Heart left ventricle (tissue), 16 donors: Measurements from ENCODE around the gene KCND3. TPM values are rescaled to one million over a fixed set of nuclear protein-coding genes. Genes with fewer than 3 reads are reported as not detected.

Experiments
- ATAC-seq, 4 donors: fragments of 200-7000 bp; cut with Tn5 transposase; one replicate each; pipeline ENCODE4 v1.9.1; 2020 to 2022; ENCODE audit warnings: moderate library complexity in 4 of 4, mild to moderate bottlenecking in 3 of 4, moderate number of reproducible peaks in 1 of 4
- DNase-seq, 5 donors: peaks; one replicate each; pipeline ENCODE4 v3.0.0-alpha.2; 2020
- H3K27ac ChIP-seq, 12 donors: fragments of 200-600 bp; sonication (generic) in 4 of 12; one replicate each; pipeline versions ENCODE4 v1.5.0 to v1.8.0; 2016 to 2022; ENCODE audit warnings: mild to moderate bottlenecking in 2 of 12
- H3K27me3 ChIP-seq, 9 donors: fragments of 200-600 bp; sonication (generic) in 2 of 9; one replicate each; pipeline versions ENCODE4 v1.5.1 to v1.8.0; 2016 to 2022; ENCODE audit warnings: mild to moderate bottlenecking in 3 of 9
- H3K36me3 ChIP-seq, 9 donors: fragments of 200-600 bp; sonication (generic) in 2 of 9; one replicate each; pipeline versions ENCODE4 v1.5.0 to v1.8.0; 2018 to 2022; ENCODE audit warnings: mild to moderate bottlenecking in 2 of 9
- H3K4me1 ChIP-seq, 12 donors: fragments of 200-600 bp; sonication (generic) in 4 of 12; one replicate each; pipeline versions ENCODE4 v1.5.0 to v1.8.0; 2016 to 2022; ENCODE audit warnings: mild to moderate bottlenecking in 3 of 12
- H3K4me3 ChIP-seq, 12 donors: fragments of 200-600 bp; sonication (generic) in 4 of 12; one replicate each; pipeline versions ENCODE4 v1.5.0 to v1.8.0; 2017 to 2022; ENCODE audit warnings: mild to moderate bottlenecking in 9 of 12, moderate library complexity in 4 of 12
- H3K9me3 ChIP-seq, 12 donors: fragments of 200-600 bp; sonication (generic) in 4 of 12; one replicate each; pipeline versions ENCODE4 v1.5.0 to v1.8.0; 2016 to 2022; ENCODE audit warnings: mild to moderate bottlenecking in 1 of 12
- CTCF ChIP-seq, 12 donors: fragments of 200-600 bp; sonication (generic) in 4 of 12; IDR thresholded peaks; one replicate each; pipeline versions ENCODE4 v1.5.0 to v1.8.0; 2018 to 2022; ENCODE audit warnings: antibody characterized with exemption in 12 of 12, mild to moderate bottlenecking in 5 of 12
- POLR2A ChIP-seq, 2 donors: fragments of 450-650 bp; IDR thresholded peaks; one replicate each; pipeline ENCODE4 v1.6.1; 2017; ENCODE audit warnings: antibody characterized with exemption in 2 of 2, mild to moderate bottlenecking in 2 of 2, moderate library complexity in 2 of 2
- WGBS, 4 donors: extraction: QIAGEN DNeasy Blood & Tissue Kit in 2 of 4; methylation state at CpG; one replicate each; pipeline versions ENCODE4 v1.1.5 to v1.1.7; 2013 to 2018; 5-methylcytosine and 5-hydroxymethylcytosine counted together
- intact Hi-C, 10 donors: fragments of 100-400 bp; cut with DNase I; formaldehyde crosslinking; loops; one replicate each; pipeline versions ENCODE4 v1.11.1 to v1.14.2; 2022
- polyA plus RNA-seq, 2 donors: library from polyadenylated mRNA; stranded (reverse); fragments of 200-250 nt; gene quantifications; one replicate each; pipeline ENCODE4 v1.2.3, GENCODE V29; 2013
- total RNA-seq, 9 donors: library from RNA; depleted of rRNA in 2 of 9; stranded (reverse); fragments of >200 nt in 2 of 9; fragmentation: NEBNext Ultra II Directional in 3 of 9; extraction: Animal tissue kit (Norgen Biotek cat#: 25700) in 3 of 9; gene quantifications; one replicate each; pipeline versions ENCODE4 v1.1.0 to v1.2.4, GENCODE V29; 2016 to 2023
- donor health status: ischemic (EF 13 %, LVEDD 7.1; RV severe dilation, severe dysfunction).
- donor health status: healthy with polysubstance abuse.
- donor health status: DM: no; HTN: yes; CAD: no.
- donor health status: DM: no; HTN: no; CAD: no.
- donor health status: ischemic (EF 25% LVEDD 6.9; RV normal size, moderate dysfunction).
- donor health status: ischemic (EF 25% LVEDD 5.7; RV mildly dilated, moderate dysfunction).
- donor health status: healthy.
- donor health status: DM: yes; HTN: yes; CAD: no.
- donor health status: ischemic (EF 35%, LVEDD 5.7; RV mildly dilated, moderate dysfunction).
- donor health status: nonischemic (EF 11% LVEDD 7.7; RV severe dilation, severe dysfunction).
- donor health status: DM: yes; HTN: yes; CAD: no.
- donor health status: PGD.
- donor health status: ischemic (EF 29% LVEDD 5.4; RV normal size, mild dysfunction).
- donor health status: nonischemic (EF 23%, LVEDD 6.1; RV moderate dilation, normal function).

Gene KCND3
- total and polyA plus RNA-seq, 11 donors: 7.2 to 23.0 (median 15.3) TPM

GRCh38 chr1:112000048-112000447, 10.6 kb upstream of the KCND3 start:
- Histone ChIP-seq H3K9me3 (no peaks in the 10 kb centered on the region), H3K27me3 (peaks cover 0 to 12% (median 0%) of the 10 kb centered on the region in 9 donors), H3K4me3 (no peak overlapping the region), H3K27ac (no peak overlapping the region), H3K4me1 (no peaks in the 10 kb centered on the region), H3K36me3 (no peaks in the 10 kb centered on the region)
- intact Hi-C loops: no loop called here
- ATAC-seq: no peak
- no peak for TF ChIP-seq CTCF (IDR thresholded peaks at IDR 0.05)
- TF ChIP-seq POLR2A (IDR thresholded peaks at IDR 0.05): no peak
- DNase-seq: no peak
- WGBS, 4 donors: 42 to 58% (median 49%) methylated on average over 1 of the region's 1 CpG

- ATAC-seq (no peak), DNase-seq (no peak)
- intact Hi-C loops: loop anchor here in 5 of 10 donors (10.0 kb wide), 4 partner anchors 114 to 336 kb away; no protein-coding TSS in a partner anchor
- Histone ChIP-seq H3K9me3 (no peaks in the 10 kb centered on the region), H3K36me3 (no peaks in the 10 kb centered on the region), H3K4me1 (no peaks in the 10 kb centered on the region), H3K27me3 (peaks cover 0 to 12% (median 0%) of the 10 kb centered on the region in 9 donors), H3K4me3 (no peak overlapping the region), H3K27ac (no peak overlapping the region)
- TF ChIP-seq CTCF (IDR thresholded peaks at IDR 0.05) (no peak), POLR2A (IDR thresholded peaks at IDR 0.05) (no peak)
Measured at GRCh38 chr1:111998332-111998731, 8.9 kb upstream of the KCND3 start.

- Histone ChIP-seq H3K9me3 (no peaks in the 10 kb centered on the region), H3K4me3 (peak overlapping the region in 1 of 12 donors; percentile 3), H3K36me3 (no peaks in the 10 kb centered on the region), H3K27ac (peak overlapping the region in 10 of 12 donors; percentile 44 to 88 (median 73)), H3K27me3 (peaks cover 0 to 41% (median 3%) of the 10 kb centered on the region in 9 donors), H3K4me1 (peaks cover 0 to 39% (median 20%) of the 10 kb centered on the region in 12 donors)
- intact Hi-C loops: loop anchor here in 9 of 10 donors (5.0 to 10.0 kb wide), 10 partner anchors 108 to 345 kb away; no protein-coding TSS in a partner anchor
- peak in 2 of 5 donors; percentile 50 to 53 for DNase-seq
- 37 to 50% (median 44%) methylated on average over 10 of the region's 10 CpGs for WGBS, 4 donors
- peak in 3 of 4 donors; percentile 11 to 24 (median 23) for ATAC-seq
- TF ChIP-seq CTCF (IDR thresholded peaks at IDR 0.05) (no peak), POLR2A (IDR thresholded peaks at IDR 0.05) (no peak)
Measured at GRCh38 chr1:111992476-111992875, 3.0 kb upstream of the KCND3 start.

GRCh38 chr1:111990878-111991718, 1.6 kb upstream of the KCND3 start:
- no peaks in the 10 kb centered on the region for H3K9me3 ChIP-seq
- 1% methylated on average over 27 to 37 of the region's 37 CpGs for WGBS, 4 donors
- peak overlapping the region; percentile 49 to 82 (median 64) for H3K4me3 ChIP-seq
- H3K27ac ChIP-seq: peak overlapping the region; percentile 47 to 91 (median 80)
- peak; percentile 64 to 74 (median 74) for ATAC-seq
- peaks cover 0 to 46% (median 3%) of the 10 kb centered on the region in 9 donors for H3K27me3 ChIP-seq
- DNase-seq: peak; percentile 70 to 85 (median 77)
- H3K36me3 ChIP-seq: no peaks in the 10 kb centered on the region
- TF ChIP-seq POLR2A (IDR thresholded peaks at IDR 0.05) (no peak), CTCF (IDR thresholded peaks at IDR 0.05) (peak in 9 of 12 donors; percentile 33 to 61 (median 42))
- H3K4me1 ChIP-seq: peaks cover 0 to 53% (median 23%) of the 10 kb centered on the region in 12 donors
- intact Hi-C loops: loop anchor here (1.0 to 10.0 kb wide), 13 partner anchors 106 to 346 kb away; no protein-coding TSS in a partner anchor
